ENCODE measurements around the gene BUB1B.

GRCh38 chr15:40239693-40240618, 79.1 kb downstream of the BUB1B start:
- TF ChIP-seq RAD21 (IDR thresholded peaks at IDR 0.05; ENCODE audit: low read length) (no peak), CTCF (IDR thresholded peaks at IDR 0.05) (no peak), ZBTB33 (IDR thresholded peaks at IDR 0.05; ENCODE audit: borderline replicate concordance, low read depth) (no peak), EP300 (IDR thresholded peaks at IDR 0.05; ENCODE audit: borderline replicate concordance in 1 of 2, low read depth in 1 of 2, low read length in 1 of 2) (no peak), IRF3 (IDR thresholded peaks at IDR 0.05; ENCODE audit: low read depth, low read length) (no peak), SMC3 (IDR thresholded peaks at IDR 0.05; ENCODE audit: low read depth, low read length) (no peak), REST (IDR thresholded peaks at IDR 0.05; ENCODE audit: low read depth, low read length) (no peak), SIN3A (IDR thresholded peaks at IDR 0.05; ENCODE audit: borderline replicate concordance, low read depth, low read length) (no peak), POLR2AphosphoS5 (IDR thresholded peaks at IDR 0.05; ENCODE audit: low read depth, low read length) (no peak), TAF1 (IDR thresholded peaks at IDR 0.05; ENCODE audit: borderline replicate concordance, low read depth, low read length) (no peak)
